GM18951 (cell line): ENCODE measurements around the gene BNIPL.

Experiments
- POLR2A ChIP-seq: IDR thresholded peaks from 4 replicates; pipeline ENCODE4 v1.6.1; 2011; ENCODE audit warnings: mild to moderate bottlenecking; ENCODE audit not compliant: insufficient read length, insufficient read depth; ENCODE audit errors: extremely low read depth
- in situ Hi-C: fragments of 300-500 bp; cut with MboI; formaldehyde crosslinking; loops from one replicate; pipeline ENCODE4 v1.12.0; 2022; ENCODE audit warnings: low sequenced_read_pairs, mixed read lengths, inconsistent platforms; ENCODE audit not compliant: unreplicated experiment

The BNIPL gene

GRCh38 chr1:151002611-151003010 lies 33.8 kb upstream of the BNIPL start:
- in situ Hi-C loops, result no loop called here
- no peak for TF ChIP-seq POLR2A

- TF ChIP-seq POLR2A, result no peak
These were observed 33.2 kb upstream of the BNIPL start for GRCh38 chr1:151003180-151003579.

GRCh38 chr1:151005729-151006319 lies 30.6 kb upstream of the BNIPL start:
- TF ChIP-seq POLR2A, result no peak
- in situ Hi-C loops, result no loop called here

More at GRCh38 chr1:151003180-151003579, 33.2 kb upstream of the BNIPL start:
- in situ Hi-C loops, result no loop called here

- in situ Hi-C loops, result no loop called here
- peak; percentile 44 for TF ChIP-seq POLR2A
These were observed 29.9 kb upstream of the BNIPL start, which contains the start of gene MINDY1 for GRCh38 chr1:151006327-151007052. TSS of gene MINDY1 (minus strand) at chr1:151006902. CDS start at chr1:151002617, 4,285 bp downstream.

GRCh38 chr1:151007853-151008243 lies 28.5 kb upstream of the BNIPL start:
- in situ Hi-C loops, result no loop called here
- no peak for TF ChIP-seq POLR2A

GRCh38 chr1:151008244-151009205 lies 27.9 kb upstream of the BNIPL start, which contains the start of gene PRUNE1:
TSS of gene PRUNE1 (plus strand) at chr1:151008449. CDS start at chr1:151008633, 184 bp downstream.
- in situ Hi-C loops, result no loop called here
- TF ChIP-seq POLR2A, result peak; percentile 67

GRCh38 chr1:151009206-151009587 lies 27.2 kb upstream of the BNIPL start:
- TF ChIP-seq POLR2A, result no peak
- in situ Hi-C loops, result no loop called here

- no peak for TF ChIP-seq POLR2A
- in situ Hi-C loops, result no loop called here
These were observed 26.6 kb upstream of the BNIPL start for GRCh38 chr1:151009674-151010345.

- no peak for TF ChIP-seq POLR2A
- in situ Hi-C loops, result no loop called here
These were observed 26.1 kb upstream of the BNIPL start for GRCh38 chr1:151010346-151010726.

GRCh38 chr1:151011154-151011850 lies 25.1 kb upstream of the BNIPL start:
- in situ Hi-C loops, result no loop called here

GRCh38 chr1:151012684-151013471 lies 23.5 kb upstream of the BNIPL start:
- TF ChIP-seq POLR2A, result no peak
- in situ Hi-C loops, result no loop called here

More at GRCh38 chr1:151011154-151011850, 25.1 kb upstream of the BNIPL start:
- no peak for TF ChIP-seq POLR2A

- in situ Hi-C loops, result no loop called here
- no peak for TF ChIP-seq POLR2A
These were observed 22.9 kb upstream of the BNIPL start for GRCh38 chr1:151013518-151013917.
